CD4-positive, alpha-beta T cell (primary cell): ENCODE results near the gene UBL5. TPM values are rescaled to one million over a fixed set of nuclear protein-coding genes. Genes with fewer than 3 reads are reported as not detected.

ENCODE experiments used
- ATAC-seq: fragments of 200-7000 bp; cut with Tn5 transposase; one replicate; pipeline ENCODE4 v1.10.0; 2022; ENCODE audit warnings: mild to moderate bottlenecking; ENCODE audit not compliant: poor library complexity
- CTCF ChIA-PET: fragments of 350-600 bp; sonication (Branson Sonifier 250); formaldehyde crosslinking; loops from one replicate; lab custom pipeline; 2021; ENCODE audit warnings: antibody characterized with exemption, inconsistent platforms; lab: Charles Lee
- POLR2A ChIA-PET: fragments of 350-600 bp; sonication (Branson Sonifier 250); formaldehyde crosslinking; loops from one replicate; lab custom pipeline; 2021; ENCODE audit warnings: antibody characterized with exemption, inconsistent platforms; lab: Charles Lee
- DNase-seq, 14 experiments: peaks; one replicate each; pipeline ENCODE4 v3.0.0-alpha.2; 2013 to 2020; ENCODE audit warnings: mixed read lengths in 2 of 14
- H3K27ac ChIP-seq, 2 donors: one replicate each; pipeline versions ENCODE4 v1.5.1 to v1.7.0; 2013; ENCODE audit warnings: low read length in 2 of 2, low read depth in 1 of 2, mild to moderate bottlenecking in 1 of 2
- H3K27me3 ChIP-seq, 2 experiments: 1 replicate in 1 of 2; 2 replicates in 1 of 2; pipeline versions ENCODE4 v1.6.1 to v1.7.0; 2013; ENCODE audit warnings: low read length in 2 of 2, control low read depth in 1 of 2, mild to moderate bottlenecking in 1 of 2, moderate library complexity in 1 of 2; ENCODE audit not compliant: insufficient read depth in 2 of 2, control insufficient read depth in 1 of 2
- H3K36me3 ChIP-seq: one replicate; pipeline ENCODE4 v1.6.1; 2013; ENCODE audit warnings: low read length, control low read depth; ENCODE audit not compliant: insufficient read depth
- H3K4me1 ChIP-seq: one replicate; pipeline ENCODE4 v1.6.1; 2013; ENCODE audit warnings: low read length, control low read depth; ENCODE audit not compliant: insufficient read depth
- H3K4me3 ChIP-seq: one replicate; pipeline ENCODE4 v1.5.1; 2013; ENCODE audit warnings: mild to moderate bottlenecking, low read length, moderate library complexity
- H3K9me3 ChIP-seq, 2 experiments: 1 replicate in 1 of 2; 2 replicates in 1 of 2; pipeline versions ENCODE4 v1.6.1 to v1.7.0; 2013; ENCODE audit warnings: low read length in 2 of 2, mild to moderate bottlenecking in 2 of 2, control low read depth in 1 of 2, moderate library complexity in 1 of 2; ENCODE audit not compliant: control insufficient read depth in 1 of 2, insufficient read depth in 1 of 2
- H3K27ac Mint-ChIP-seq: one replicate; pipeline ENCODE4 v1.8.0; 2020; ENCODE audit warnings: mixed read lengths
- H3K27me3 Mint-ChIP-seq: one replicate; pipeline ENCODE4 v1.8.0; 2021; ENCODE audit warnings: mixed read lengths
- H3K36me3 Mint-ChIP-seq: one replicate; pipeline ENCODE4 v1.8.0; 2021; ENCODE audit warnings: low read depth, mixed read lengths
- H3K4me1 Mint-ChIP-seq: one replicate; pipeline ENCODE4 v1.8.0; 2021; ENCODE audit warnings: low read depth, mixed read lengths
- H3K4me3 Mint-ChIP-seq: one replicate; pipeline ENCODE4 v1.8.0; 2020; ENCODE audit warnings: mild to moderate bottlenecking, mixed read lengths
- H3K9me3 Mint-ChIP-seq: one replicate; pipeline ENCODE4 v1.8.0; 2020; ENCODE audit warnings: mixed read lengths
- intact Hi-C, 2 experiments: fragments of 100-400 bp; cut with DNase I in 1 of 2; cut with micrococcal nuclease in 1 of 2; formaldehyde crosslinking; loops; one replicate each; pipeline versions ENCODE4 v1.15.1 to v1.9.0; 2023 to 2025; cut with DNase I, micrococcal nuclease
- total RNA-seq, 174 experiments: library from RNA in 2 of 174; stranded (reverse) in 2 of 174; gene quantifications; one replicate each; pipeline ENCODE4 v1.2.3 and lab custom pipeline; 2021 to 2026
- TF ChIP-seq, protein P1 (sequence below): fragments of 200-600 bp; IDR thresholded peaks from one replicate; pipeline ENCODE4 v1.8.0; 2022; ENCODE audit warnings: antibody characterized with exemption, mild to moderate bottlenecking

UBL5 gene
- total RNA-seq, 2 experiments from 2014 or later: 163 to 165 TPM

- Histone ChIP-seq H3K4me3 (no peak overlapping the region), H3K27me3 (no peaks in the 10 kb centered on the region), H3K4me1 (peaks cover 34% of the 10 kb centered on the region), H3K36me3 (no peaks in the 10 kb centered on the region), H3K27ac (no peak overlapping the region), H3K9me3 (no peaks in the 10 kb centered on the region)
- CTCF ChIA-PET: no interaction called here
- TF ChIP-seq, protein P1, sequence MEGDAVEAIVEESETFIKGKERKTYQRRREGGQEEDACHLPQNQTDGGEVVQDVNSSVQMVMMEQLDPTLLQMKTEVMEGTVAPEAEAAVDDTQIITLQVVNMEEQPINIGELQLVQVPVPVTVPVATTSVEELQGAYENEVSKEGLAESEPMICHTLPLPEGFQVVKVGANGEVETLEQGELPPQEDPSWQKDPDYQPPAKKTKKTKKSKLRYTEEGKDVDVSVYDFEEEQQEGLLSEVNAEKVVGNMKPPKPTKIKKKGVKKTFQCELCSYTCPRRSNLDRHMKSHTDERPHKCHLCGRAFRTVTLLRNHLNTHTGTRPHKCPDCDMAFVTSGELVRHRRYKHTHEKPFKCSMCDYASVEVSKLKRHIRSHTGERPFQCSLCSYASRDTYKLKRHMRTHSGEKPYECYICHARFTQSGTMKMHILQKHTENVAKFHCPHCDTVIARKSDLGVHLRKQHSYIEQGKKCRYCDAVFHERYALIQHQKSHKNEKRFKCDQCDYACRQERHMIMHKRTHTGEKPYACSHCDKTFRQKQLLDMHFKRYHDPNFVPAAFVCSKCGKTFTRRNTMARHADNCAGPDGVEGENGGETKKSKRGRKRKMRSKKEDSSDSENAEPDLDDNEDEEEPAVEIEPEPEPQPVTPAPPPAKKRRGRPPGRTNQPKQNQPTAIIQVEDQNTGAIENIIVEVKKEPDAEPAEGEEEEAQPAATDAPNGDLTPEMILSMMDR: no peak
- Mint-ChIP-seq H3K4me1 (peaks cover 26% of the 10 kb centered on the region), H3K4me3 (no peak overlapping the region), H3K27ac (no peak overlapping the region), H3K27me3 (no peaks in the 10 kb centered on the region), H3K9me3 (no peaks in the 10 kb centered on the region), H3K36me3 (no peaks in the 10 kb centered on the region)
- no peak for ATAC-seq
- no peak for DNase-seq
- intact Hi-C loops: no loop called here
- POLR2A ChIA-PET: interaction anchor here (0.6 to 4.0 kb wide), 2 partner anchors 11 to 29 kb away, joined by 3 to 27 read pairs; no protein-coding TSS in a partner anchor
Measured at GRCh38 chr19:9868983-9869617, 41.4 kb downstream of the UBL5 start.

DNA sequence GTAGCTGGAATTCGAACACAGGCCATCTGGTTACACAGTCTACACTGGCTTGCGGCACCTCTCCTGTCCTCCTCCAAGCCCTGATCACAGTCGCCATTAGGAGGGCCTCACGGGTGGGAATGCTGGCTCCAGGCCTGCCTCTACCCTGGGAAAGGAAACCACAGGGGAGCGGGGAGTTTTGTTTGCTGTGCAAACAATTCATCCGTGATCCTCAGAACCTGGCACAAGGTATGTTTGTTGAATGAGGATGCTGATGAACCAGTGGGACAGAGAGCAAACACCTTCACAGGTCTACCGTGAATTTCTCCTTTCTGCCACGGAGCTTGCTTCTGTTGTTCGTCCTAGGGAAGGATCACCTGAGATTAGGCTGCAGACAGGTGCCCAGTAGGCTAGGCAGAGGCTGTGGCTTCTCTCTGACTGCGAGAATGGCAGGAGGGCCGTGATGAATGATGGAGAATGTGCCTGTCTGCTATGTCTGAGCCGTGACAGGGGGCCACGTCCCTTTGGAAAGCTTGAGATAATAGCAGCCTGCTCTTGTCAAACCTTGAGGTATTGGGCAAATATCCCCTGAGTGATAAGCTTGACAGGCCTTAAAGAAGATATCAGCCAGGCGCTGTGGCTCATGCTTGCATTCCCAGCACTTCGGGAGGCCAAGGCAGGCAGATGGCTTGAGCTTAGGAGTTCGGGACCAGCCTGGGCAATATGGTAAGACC lies 44.1 kb downstream of the UBL5 start:
- intact Hi-C loops: no loop called here
- no peak overlapping the region for H3K27ac Mint-ChIP-seq

DNA sequence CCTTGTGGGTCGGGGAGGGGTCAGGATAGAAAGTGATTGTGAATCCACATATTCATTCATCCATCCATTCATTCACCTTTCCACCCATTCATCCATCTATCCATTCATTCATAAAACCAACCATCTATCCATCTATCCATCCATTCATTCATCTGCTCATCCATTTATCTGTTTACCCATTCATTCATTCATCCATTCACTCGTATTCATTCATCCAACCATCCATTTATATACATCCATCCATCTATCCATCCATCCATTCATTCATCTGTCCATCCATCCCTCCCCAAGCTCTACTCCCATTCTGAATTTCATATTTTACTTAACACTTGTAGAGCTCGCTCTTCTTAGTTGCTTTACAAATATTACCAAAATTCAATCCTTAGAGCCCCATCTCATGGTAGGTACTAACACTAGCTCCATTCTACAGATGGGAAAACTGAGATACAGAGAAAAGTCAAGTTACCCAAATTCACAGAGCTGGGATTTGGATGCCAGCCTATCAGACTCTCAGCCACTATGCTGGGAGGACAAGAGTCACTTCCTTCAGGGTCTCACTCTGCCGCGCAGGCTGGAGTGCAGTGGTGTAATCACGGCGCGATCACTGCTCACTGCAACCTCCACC lies 45.0 kb downstream of the UBL5 start:
- intact Hi-C loops: no loop called here
- H3K27ac Mint-ChIP-seq: no peak overlapping the region
- Histone ChIP-seq H3K36me3 (no peaks in the 10 kb centered on the region), H3K9me3 (no peaks in the 10 kb centered on the region), H3K27ac (no peak overlapping the region), H3K27me3 (no peaks in the 10 kb centered on the region), H3K4me1 (no peaks in the 10 kb centered on the region), H3K4me3 (no peak overlapping the region)
- H3K27me3 Mint-ChIP-seq: no peaks in the 10 kb centered on the region
- ATAC-seq (no peak), DNase-seq (no peak)
- H3K36me3 Mint-ChIP-seq: no peaks in the 10 kb centered on the region
- H3K4me1 Mint-ChIP-seq: no peaks in the 10 kb centered on the region
- ChIA-PET CTCF (no interaction called here), POLR2A (interaction anchor here (1.9 kb wide), 1 partner anchor 15 kb away, joined by 7 read pairs; no protein-coding TSS in a partner anchor)
- TF ChIP-seq, protein P1: no peak
- H3K4me3 Mint-ChIP-seq: no peak overlapping the region
- H3K9me3 Mint-ChIP-seq: no peaks in the 10 kb centered on the region

More for the DNA sequence above, 44.1 kb downstream of the UBL5 start:
- POLR2A ChIA-PET: no interaction called here
- H3K4me1 Mint-ChIP-seq: peaks cover 7% of the 10 kb centered on the region
- TF ChIP-seq, protein P1: no peak
- no peak for DNase-seq
- no peak overlapping the region for H3K4me3 Mint-ChIP-seq
- no peak for ATAC-seq
- CTCF ChIA-PET: no interaction called here
- no peaks in the 10 kb centered on the region for H3K36me3 Mint-ChIP-seq
- Histone ChIP-seq H3K4me1 (peaks cover 8% of the 10 kb centered on the region), H3K27me3 (no peaks in the 10 kb centered on the region), H3K27ac (no peak overlapping the region), H3K9me3 (no peaks in the 10 kb centered on the region), H3K36me3 (no peaks in the 10 kb centered on the region), H3K4me3 (no peak overlapping the region)
- no peaks in the 10 kb centered on the region for H3K27me3 Mint-ChIP-seq
- H3K9me3 Mint-ChIP-seq: no peaks in the 10 kb centered on the region
